Measurements from ENCODE around the gene ZNF385D. TPM values are rescaled to one million over a fixed set of nuclear protein-coding genes. Genes with fewer than 3 reads are reported as not detected.

ZNF385D gene
- total and polyA plus RNA-seq, 2 experiments from 2014 or later, result 2.7 to 12.3 TPM

- Histone ChIP-seq H3K4me3 (no peak overlapping the region), H3K9me2 (ENCODE audit: insufficient read depth) (no peaks in the 10 kb centered on the region), H3K27me3 (ENCODE audit: insufficient read depth) (no peaks in the 10 kb centered on the region), H3K79me2 (replicated peaks; ENCODE audit: insufficient read depth) (no peaks in the 10 kb centered on the region), H3K27ac (ENCODE audit: low read depth) (no peak overlapping the region), H3F3A (replicated peaks; ENCODE audit: low read depth) (no peaks in the 10 kb centered on the region), H2AFZ (no peak overlapping the region), H3K4me1 (ENCODE audit: insufficient read depth) (no peaks in the 10 kb centered on the region), H3K4me2 (no peak overlapping the region), H4K20me1 (replicated peaks; ENCODE audit: insufficient read depth) (no peaks in the 10 kb centered on the region), H3K36me3 (ENCODE audit: insufficient read depth) (no peaks in the 10 kb centered on the region)
- Mint-ChIP-seq H3K4me3 (no peak overlapping the region), H3K27ac (no peak overlapping the region), H3K27me3 (ENCODE audit: insufficient read depth, low read depth, poor library complexity) (no peaks in the 10 kb centered on the region), H3K9me3 (no peaks in the 10 kb centered on the region), H3K4me1 (peaks cover 11% of the 10 kb centered on the region; the same call in 2 of the 3 replicates), H3K36me3 (ENCODE audit: low read depth) (no peaks in the 10 kb centered on the region)
- TF ChIP-seq STAT1 (IDR thresholded peaks at IDR 0.05; ENCODE audit: unreplicated experiment) (no peak), EZH2phosphoT487 (IDR thresholded peaks at IDR 0.05; ENCODE audit: unreplicated experiment) (no peak), REST (IDR thresholded peaks at IDR 0.05; ENCODE audit: unreplicated experiment) (no peak), ZNF114 (CRISPR knock-in tag; IDR thresholded peaks at IDR 0.05) (no peak), CREB1 (CRISPR knock-in tag; IDR thresholded peaks at IDR 0.05; ENCODE audit: low read depth) (no peak), ZNF462 (CRISPR knock-in tag; IDR thresholded peaks at IDR 0.05) (no peak), NANOG (IDR thresholded peaks at IDR 0.05; ENCODE audit: borderline replicate concordance) (no peak), EZH2 (IDR thresholded peaks at IDR 0.05; ENCODE audit: low read depth, unreplicated experiment) (no peak), JUNB (IDR thresholded peaks at IDR 0.05; ENCODE audit: unreplicated experiment) (no peak), CTCF (conservative IDR thresholded peaks at IDR 0.05; ENCODE audit: low read depth in 2 of 2) (no peak), ZNF331 (CRISPR knock-in tag; IDR thresholded peaks at IDR 0.05; ENCODE audit: low read depth) (no peak), POLR2AphosphoS5 (IDR thresholded peaks at IDR 0.05; ENCODE audit: low read depth) (no peak), ETS1 (IDR thresholded peaks at IDR 0.05) (no peak)
- ATAC-seq (no peak), DNase-seq (ENCODE audit: low spot score) (no peak)
Measured at GRCh38 chr3:21790466-21790865, 39.5 kb upstream of the ZNF385D start.

All from GM23338 (cell line).